HFF-Myc (cell line): Measurements from ENCODE around the gene SCD.
A peak's percentile ranks its signal among the peaks of the same experiment; 100 is the strongest.
"Not testable (repeated sequence)": the region's sequence is repeated elsewhere in the genome, so short reads cannot be mapped to it uniquely, and the experiment has no call there.

Experiments
- DNase-seq: peaks from one replicate; pipeline ENCODE4 v3.0.0-alpha.2; 2011; ENCODE audit warnings: low read depth; ENCODE audit errors: extremely low read depth
- H3K4me3 ChIP-seq: replicated peaks from 2 replicates; pipeline ENCODE4 v1.5.1; 2011; ENCODE audit warnings: low read depth, mild to moderate bottlenecking, control low read depth, low read length
- CTCF ChIP-seq: IDR thresholded peaks from 2 replicates; pipeline ENCODE4 v1.5.1; 2012; ENCODE audit warnings: mild to moderate bottlenecking, low read depth, low read length, control low read depth; ENCODE audit errors: missing control alignments

The SCD gene

DNA sequence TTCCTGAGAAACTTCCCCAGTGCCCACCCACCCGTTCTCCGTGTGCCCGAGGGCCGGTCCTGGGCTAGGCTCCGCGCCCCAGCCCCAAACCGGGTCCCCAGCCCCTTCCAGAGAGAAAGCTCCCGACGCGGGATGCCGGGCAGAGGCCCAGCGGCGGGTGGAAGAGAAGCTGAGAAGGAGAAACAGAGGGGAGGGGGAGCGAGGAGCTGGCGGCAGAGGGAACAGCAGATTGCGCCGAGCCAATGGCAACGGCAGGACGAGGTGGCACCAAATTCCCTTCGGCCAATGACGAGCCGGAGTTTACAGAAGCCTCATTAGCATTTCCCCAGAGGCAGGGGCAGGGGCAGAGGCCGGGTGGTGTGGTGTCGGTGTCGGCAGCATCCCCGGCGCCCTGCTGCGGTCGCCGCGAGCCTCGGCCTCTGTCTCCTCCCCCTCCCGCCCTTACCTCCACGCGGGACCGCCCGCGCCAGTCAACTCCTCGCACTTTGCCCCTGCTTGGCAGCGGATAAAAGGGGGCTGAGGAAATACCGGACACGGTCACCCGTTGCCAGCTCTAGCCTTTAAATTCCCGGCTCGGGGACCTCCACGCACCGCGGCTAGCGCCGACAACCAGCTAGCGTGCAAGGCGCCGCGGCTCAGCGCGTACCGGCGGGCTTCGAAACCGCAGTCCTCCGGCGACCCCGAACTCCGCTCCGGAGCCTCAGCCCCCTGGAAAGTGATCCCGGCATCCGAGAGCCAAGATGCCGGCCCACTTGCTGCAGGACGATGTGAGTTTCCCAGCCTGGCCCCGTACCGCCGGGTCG lies at the start of gene SCD:
Gene SCD (plus strand): TSS at position 469 of the 803 bp plus-strand sequence. CDS start 272 bp downstream, at position 741.
- no peak for TF ChIP-seq CTCF

DNA sequence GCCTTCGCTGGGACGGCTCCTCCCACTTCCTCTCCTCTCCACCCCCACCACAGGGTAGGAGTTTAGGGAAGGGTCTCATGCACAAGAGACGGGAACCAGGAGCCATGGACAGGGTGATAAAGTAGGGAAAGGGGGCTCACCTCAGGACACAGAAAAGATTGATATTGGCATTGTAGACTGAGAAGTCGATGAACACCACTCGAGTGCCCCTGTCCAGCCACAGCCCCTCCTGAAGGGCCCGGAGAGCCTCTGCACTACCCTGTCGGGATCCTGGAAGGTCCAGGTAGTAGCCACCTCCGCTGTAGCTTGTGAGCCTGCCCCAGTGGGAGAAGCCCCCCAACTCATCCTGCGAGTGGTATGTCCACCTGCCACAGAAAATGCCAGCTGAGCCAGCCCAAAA lies 49.8 kb upstream of the SCD start:
- no peak overlapping the region for H3K4me3 ChIP-seq
- DNase-seq = no peak
- TF ChIP-seq CTCF = no peak

More for the DNA sequence above, at the start of gene SCD:
- DNase-seq = peak; percentile 91
- peak within 1 kb of the TSS; percentile 96 for H3K4me3 ChIP-seq

- DNase-seq, H3K4me3 ChIP-seq: not testable (repeated sequence)
Observed at GRCh38 chr10:100301123-100301522, 45.9 kb upstream of the SCD start.

DNA sequence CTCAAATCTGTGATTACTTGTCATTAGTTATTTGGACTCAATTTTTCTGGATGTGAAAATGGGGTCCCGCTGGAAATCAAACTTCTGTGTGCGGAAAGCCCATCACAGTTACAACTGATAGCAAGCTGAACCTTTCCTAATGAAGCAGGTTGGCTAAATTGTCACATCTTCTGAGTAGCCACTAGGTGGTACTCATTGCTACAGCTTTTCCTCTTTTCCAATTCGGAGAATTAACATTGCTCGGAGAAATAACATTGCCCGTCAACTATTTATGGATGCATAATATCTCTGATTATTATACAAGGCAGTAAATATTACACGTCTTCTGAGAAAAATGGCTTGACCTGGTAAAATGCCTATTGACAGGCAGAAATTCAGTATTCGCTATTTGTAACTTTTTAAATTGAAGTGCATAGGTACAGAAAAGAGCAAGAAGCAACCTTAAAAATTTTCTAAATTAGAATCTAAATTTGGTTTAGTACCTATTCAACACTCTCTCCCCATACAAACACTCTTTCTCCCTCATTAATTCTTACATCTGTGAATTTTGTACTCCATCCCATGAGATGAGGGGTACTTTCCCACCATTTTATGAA lies 43.2 kb upstream of the SCD start:
- peak; percentile 55 for TF ChIP-seq CTCF
- DNase-seq = no peak
- no peak overlapping the region for H3K4me3 ChIP-seq

- H3K4me3 ChIP-seq = no peak overlapping the region
- no peak for DNase-seq
- no peak for TF ChIP-seq CTCF
Observed at GRCh38 chr10:100304414-100304813, 42.6 kb upstream of the SCD start.

- no peak overlapping the region for H3K4me3 ChIP-seq
Observed at GRCh38 chr10:100306861-100307260, 40.2 kb upstream of the SCD start.

More at GRCh38 chr10:100306861-100307260, 40.2 kb upstream of the SCD start:
- no peak for DNase-seq
- TF ChIP-seq CTCF = no peak
